Activated T-helper 1 cell treated with anti-CD3 and anti-CD28 coated beads, Interleukin-2, amount 50 U/mL, for 16 hours (primary cell): ENCODE measurements around the gene KCNAB2.

ENCODE experiments used
- DNase-seq, 2 donors: peaks; one replicate each; pipeline ENCODE4 v3.0.0-alpha.2; 2020; ENCODE audit warnings: low read depth in 1 of 2, low spot score in 1 of 2

Gene KCNAB2

GRCh38 chr1:6029351-6029750 is 16.3 kb upstream of the KCNAB2 start:
- no peak for DNase-seq

GRCh38 chr1:6030132-6030531 is 15.6 kb upstream of the KCNAB2 start:
- no peak for DNase-seq

- DNase-seq = no peak
Measured at GRCh38 chr1:6030547-6031261, 15.0 kb upstream of the KCNAB2 start.

- no peak for DNase-seq
Measured at GRCh38 chr1:6033124-6033523, 12.6 kb upstream of the KCNAB2 start.

- no peak for DNase-seq
Measured at GRCh38 chr1:6033986-6034749, 11.5 kb upstream of the KCNAB2 start.

- DNase-seq = no peak
Measured at GRCh38 chr1:6034750-6035096, 11.0 kb upstream of the KCNAB2 start.

- DNase-seq = no peak
Measured at GRCh38 chr1:6035303-6035702, 10.4 kb upstream of the KCNAB2 start.

- DNase-seq = no peak
Measured at GRCh38 chr1:6035719-6036118, 10.0 kb upstream of the KCNAB2 start.

- no peak for DNase-seq
Measured at GRCh38 chr1:6037338-6037762, 8.3 kb upstream of the KCNAB2 start.

GRCh38 chr1:6038603-6039002 is 7.1 kb upstream of the KCNAB2 start:
- DNase-seq = no peak

GRCh38 chr1:6039031-6039430 is 6.7 kb upstream of the KCNAB2 start:
- DNase-seq = no peak

GRCh38 chr1:6040444-6040843 is 5.2 kb upstream of the KCNAB2 start:
- DNase-seq = no peak

GRCh38 chr1:6040861-6041415 is 4.8 kb upstream of the KCNAB2 start:
- DNase-seq = no peak

GRCh38 chr1:6041432-6042062 is 4.1 kb upstream of the KCNAB2 start:
- DNase-seq = no peak

GRCh38 chr1:6043561-6043960 is 2.1 kb upstream of the KCNAB2 start:
- no peak for DNase-seq

GRCh38 chr1:6044481-6045109 is 1.1 kb upstream of the KCNAB2 start:
- no peak for DNase-seq

GRCh38 chr1:6045110-6045502 is 582 bp upstream of the KCNAB2 start:
- no peak for DNase-seq

- no peak for DNase-seq
Measured at GRCh38 chr1:6046279-6046678, 591 bp downstream of the KCNAB2 start.

- DNase-seq = no peak
Measured at GRCh38 chr1:6048179-6048867, 2.6 kb downstream of the KCNAB2 start.

- no peak for DNase-seq
Measured at GRCh38 chr1:6049419-6049818, 3.7 kb downstream of the KCNAB2 start.

- DNase-seq = no peak
Measured at GRCh38 chr1:6051423-6051822, 5.7 kb downstream of the KCNAB2 start.
